NCI-H510A treated with DMSO at 0.1 percent for 48 hours (cell line): ENCODE measurements around the gene DENND1A.
A peak's percentile ranks its signal among the peaks of the same experiment; 100 is the strongest.
"Not testable (repeated sequence)": the region's sequence is repeated elsewhere in the genome, so short reads cannot be mapped to it uniquely, and the experiment has no call there.

Experiments
- DNase-seq: peaks from one replicate; lab custom pipeline; 2025; lab: John Stamatoyannopoulos, UW

The DENND1A gene

DNA sequence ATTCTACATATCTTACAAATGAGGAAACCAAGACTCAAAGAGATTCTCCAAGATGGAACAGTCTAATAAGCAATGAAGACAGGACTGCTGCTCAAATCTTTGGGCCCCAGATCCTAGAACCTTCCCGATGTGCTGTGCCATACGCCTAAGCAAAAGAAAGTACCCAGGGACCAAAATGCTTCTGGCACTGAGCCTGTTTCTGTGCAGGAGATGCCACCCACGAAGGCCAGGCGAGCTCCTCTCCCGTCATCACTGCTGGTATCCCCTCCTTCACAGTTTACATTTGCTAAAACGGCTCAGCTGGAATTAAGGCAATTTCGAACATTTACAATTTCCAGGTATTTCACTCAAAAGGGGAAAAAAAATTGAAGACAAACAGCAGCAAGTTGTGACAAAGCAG lies 277.5 kb downstream of the DENND1A start:
- DNase-seq, result no peak

DNA sequence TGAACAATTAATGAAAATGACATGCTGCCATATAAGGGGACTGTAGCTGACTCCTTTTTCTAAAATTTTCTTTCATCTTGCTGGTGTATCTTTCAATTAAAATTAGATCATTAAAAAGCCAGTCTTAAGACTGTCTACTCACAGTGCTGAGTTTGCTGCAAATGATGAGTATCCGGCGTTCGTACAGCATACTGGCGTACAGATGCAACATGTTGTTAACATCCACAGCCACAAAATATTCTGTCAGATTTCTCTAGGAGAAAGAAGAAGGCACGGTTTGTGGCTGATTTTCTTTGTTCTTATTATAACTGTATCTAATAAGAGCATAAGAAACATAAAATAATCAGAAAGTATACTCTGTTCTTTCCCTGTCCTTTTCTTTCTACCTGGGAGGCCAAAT lies 278.1 kb downstream of the DENND1A start:
- no peak for DNase-seq

DNA sequence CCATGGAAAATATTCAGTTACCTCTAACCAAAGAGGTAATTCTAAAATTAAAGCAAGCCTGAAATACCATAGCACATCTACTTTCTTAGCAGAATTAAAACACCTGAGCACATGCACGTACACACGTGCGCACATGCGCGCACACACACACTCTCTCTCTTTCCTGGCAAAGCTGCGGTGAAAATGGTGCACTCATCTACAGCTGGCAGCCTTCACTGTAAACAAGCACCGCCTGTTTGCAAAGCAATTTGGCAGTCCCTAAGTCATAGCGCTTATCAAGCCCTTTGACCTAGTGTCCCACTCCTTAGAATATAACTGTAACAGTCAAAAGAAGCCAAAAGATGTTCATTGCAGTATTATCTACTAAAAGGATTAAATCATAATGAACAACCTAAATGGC lies 278.7 kb downstream of the DENND1A start:
- peak; percentile 28 for DNase-seq

DNA sequence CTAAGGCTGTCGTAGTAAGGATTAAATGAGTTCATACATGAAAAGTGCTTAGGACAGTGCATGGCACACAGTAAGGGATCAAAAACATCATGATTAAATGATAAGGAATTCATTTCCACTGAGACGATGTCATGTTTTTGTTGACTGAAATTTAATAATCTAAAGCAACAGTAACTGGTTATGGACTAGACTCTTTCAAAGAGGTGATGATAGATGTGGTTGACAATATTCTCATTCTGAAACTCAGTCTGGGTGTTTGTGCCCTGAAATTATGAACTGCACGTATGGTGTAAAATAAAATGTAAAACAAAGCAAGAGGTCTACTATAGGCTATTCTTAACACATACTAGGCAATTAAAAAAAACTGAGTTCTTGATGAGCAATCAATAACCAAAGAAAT lies 280.0 kb downstream of the DENND1A start:
- DNase-seq, result no peak

DNA sequence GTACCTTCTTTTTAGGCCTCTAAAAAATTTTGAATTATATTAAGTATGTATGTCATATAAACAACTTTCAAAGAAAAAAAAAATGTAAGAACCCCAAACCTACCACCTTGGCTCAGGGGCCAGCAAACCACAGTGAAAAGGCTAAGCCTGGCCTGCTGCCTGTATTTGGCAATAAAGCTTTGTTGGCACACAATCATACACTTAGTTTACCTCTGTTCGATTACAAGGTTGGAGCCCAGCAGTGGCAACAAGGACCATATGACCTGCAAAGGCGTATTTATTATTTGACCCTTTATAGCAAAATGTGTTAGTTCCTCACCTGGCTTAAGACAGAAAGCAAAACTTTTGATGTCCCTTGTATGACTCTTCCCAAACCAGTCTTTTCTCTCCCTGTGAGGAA lies 282.8 kb downstream of the DENND1A start:
- no peak for DNase-seq

DNA sequence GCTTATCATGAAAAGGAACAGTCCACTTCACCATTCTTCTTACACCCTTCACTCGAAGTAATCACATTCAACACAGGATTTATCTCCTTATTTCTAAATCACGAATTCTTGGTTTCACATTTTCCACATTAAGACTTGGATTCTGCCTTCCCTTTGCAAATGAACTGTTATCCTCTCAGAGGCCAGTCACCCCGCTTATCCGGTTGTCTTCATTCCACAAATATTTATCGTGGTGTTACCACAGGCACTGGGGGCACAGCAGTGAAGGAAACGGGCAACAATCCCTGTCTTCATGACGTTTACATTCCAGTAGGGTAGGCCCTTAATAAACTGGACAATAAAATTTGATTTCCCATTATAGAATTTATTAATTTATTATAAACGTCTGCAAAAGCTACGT lies 284.2 kb downstream of the DENND1A start:
- DNase-seq, result no peak

DNA sequence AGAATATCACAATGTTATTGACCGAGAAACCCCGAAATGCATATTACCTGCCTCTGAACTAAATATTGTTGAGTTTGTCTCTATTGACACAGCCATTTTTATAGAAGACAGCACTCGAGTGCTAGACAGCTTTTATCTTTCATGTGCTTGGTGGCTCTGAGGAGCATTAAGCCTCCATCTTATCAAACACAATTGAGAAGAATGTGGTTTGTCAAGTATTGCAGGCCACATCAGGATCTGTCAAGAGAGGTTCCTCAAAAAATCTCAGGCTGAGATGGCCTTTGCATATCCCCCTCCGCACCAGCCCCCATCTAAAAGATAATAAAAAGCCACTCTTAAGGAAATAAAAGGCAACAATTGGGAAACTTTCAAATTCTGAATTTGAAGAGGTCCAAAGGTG lies 284.8 kb downstream of the DENND1A start:
- peak; percentile 21 for DNase-seq

DNA sequence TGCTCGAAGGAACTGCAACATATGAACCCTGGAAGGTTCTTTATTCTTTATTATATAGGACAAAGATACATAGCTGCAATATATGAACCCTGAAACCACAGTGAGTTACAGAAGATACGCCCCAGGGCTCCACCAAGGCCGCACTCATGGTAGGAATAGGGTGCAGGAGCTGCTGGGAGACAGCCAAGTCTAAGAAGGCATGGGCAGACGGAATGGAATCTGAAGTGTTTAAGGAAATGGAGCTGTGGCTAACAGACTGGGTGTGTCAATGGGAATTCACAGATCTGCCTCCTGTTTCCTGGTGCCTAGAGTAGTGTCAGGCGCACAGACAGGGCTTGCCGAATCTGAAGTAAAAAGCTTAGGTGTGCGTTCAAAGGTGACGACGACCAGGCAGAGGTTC lies 286.4 kb downstream of the DENND1A start:
- DNase-seq, result peak; percentile 59

DNA sequence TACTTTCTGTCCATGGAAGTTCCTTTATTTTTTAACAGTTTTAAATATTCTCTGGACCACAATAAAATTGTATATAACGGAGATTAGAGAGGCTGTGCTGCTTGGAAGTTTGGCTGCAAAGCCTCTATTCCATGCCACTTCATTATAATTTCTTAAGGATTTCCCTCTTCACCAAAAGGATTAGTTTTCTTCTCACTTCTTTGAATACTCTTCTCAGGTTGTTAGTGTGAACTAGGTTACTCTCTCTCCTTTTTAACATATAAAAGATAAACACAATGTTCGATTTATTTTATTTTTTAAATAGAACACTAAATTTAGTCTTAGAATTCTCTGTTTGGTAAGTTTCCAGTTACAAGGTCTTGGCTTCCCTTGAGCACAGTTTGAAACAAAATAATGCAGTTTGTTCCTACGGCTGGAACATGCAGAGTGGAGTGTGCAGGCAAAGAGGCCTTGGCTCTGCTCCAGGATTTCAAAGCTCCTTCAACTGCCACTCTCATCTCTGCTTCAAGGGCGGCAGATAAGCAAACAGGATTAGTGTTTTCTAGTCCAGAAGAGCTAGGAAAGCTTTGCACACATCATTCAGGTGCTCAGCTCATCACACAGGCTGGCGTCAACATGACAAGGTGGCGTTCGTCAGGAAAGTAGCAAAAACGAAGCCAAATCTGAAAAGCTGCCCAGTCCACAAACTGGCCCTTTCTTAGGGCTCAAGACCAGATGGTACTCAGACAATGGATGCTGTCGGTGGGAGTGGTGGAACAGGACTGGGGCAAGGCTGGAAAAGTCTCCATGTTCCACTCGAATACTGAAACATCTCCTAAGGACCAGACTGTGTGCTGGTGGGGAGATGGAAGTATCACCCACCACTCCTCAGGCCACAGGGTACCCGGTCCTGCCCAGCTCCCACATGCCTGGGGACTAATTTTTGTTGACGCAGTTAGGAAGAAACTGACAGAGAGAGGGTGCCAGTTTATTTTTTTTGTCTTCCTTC lies 287.3 kb downstream of the DENND1A start:
- DNase-seq, result peak; percentile 98

DNA sequence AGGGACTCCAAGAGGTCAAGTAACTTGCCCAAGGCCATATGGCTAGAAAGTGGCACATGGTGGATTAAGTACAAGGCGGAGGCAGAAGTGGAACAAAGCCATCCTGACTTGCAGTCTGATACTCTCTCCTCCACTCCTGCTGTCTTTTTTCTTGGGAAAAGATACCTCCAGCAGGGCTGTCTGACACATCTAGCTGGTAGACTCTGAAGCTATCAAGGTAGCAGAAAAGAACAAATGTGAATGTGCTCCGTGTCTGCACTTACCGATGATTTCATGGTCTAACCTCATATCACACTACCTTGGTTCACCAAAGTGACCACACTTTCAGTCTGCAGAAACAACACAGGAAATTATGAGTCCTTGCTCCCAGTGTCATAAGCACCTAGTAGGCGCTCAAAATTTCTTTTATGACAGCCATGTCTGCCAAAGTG lies 289.1 kb downstream of the DENND1A start:
- DNase-seq, result no peak

DNA sequence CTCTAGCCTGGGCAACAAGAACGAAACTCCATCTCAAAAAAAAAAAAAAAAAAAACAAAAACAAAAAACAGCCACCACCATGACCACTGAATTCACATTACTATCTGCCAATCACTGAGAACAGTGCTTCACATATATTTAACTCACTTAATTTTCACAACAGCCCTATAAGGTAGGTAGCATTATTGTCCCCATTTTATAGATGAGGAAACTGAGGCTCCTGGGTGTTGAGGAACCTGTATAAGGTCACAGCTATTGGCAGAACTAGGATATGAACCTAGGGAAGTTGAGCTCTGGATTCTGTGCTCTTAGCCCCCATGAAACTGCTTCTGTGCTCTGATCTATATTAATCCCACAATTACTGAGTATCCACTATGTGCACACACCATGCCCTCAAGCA lies 290.2 kb downstream of the DENND1A start:
- no peak for DNase-seq

DNA sequence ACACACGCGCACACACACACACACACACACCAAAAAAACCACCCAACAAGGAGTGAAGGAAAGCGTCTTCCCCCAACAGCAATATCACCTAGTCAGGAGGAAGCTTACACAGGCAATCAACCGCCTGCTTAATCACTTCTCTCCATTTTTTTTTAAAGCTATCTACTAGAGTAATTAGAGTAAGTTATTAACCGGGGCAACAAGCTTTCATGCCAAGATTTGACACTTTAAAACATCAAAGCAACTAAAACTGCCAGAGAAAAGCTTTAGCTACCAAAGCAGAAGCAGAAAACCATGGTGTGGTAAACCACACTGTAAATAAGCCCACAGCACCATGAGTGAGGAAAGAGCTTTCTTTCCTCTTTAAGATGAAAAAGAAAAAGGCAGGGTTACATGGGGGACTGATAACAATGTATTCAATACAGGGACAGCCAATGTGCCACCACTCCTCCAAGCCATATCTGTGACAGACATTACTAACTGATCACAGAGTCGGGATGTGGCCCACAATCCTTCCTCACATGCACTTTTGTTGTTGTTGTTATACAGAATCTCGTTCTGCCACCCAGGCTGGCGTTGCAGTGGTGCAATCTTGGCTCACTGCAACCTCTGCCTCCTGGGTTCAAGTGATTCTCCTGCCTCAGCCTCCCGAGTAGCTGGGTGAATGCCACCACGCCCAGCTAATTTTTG lies 291.8 kb downstream of the DENND1A start:
- DNase-seq, result peak; percentile 13

DNA sequence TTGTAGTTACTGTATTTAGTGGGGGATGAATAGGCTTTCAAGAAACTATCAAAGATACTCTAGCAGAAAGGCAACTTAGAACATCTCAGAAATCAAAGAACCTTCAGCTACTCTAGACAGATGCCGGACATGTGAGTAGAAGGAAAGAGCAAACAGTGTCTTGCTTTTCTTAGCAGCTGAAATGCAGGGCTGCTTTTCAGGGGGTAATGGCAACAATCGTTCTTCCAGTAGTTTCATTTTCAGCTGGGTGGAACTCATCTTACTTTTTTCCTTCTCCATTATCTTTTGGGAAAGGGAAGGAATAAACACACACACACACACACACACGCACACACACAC lies 292.4 kb downstream of the DENND1A start:
- no peak for DNase-seq

DNA sequence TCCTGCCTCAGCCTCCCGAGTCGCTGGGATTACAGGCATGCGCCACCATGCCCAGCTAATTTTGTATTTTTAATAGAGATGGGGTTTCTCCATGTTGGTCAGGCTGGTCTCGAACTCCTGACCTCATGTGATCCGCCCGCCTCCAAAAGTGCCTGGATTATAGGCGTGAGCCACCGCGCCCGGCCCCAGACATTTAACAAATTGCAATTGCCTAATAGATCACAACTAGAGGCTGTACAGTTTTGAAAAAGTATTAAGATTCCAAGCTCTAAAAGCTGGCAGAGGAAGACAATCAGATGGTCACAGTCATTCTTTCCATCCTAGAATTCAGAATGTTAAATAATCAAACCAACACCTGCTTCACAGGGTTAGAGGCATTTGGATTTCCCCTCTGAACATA lies 293.1 kb downstream of the DENND1A start:
- DNase-seq, result not testable (repeated sequence)

DNA sequence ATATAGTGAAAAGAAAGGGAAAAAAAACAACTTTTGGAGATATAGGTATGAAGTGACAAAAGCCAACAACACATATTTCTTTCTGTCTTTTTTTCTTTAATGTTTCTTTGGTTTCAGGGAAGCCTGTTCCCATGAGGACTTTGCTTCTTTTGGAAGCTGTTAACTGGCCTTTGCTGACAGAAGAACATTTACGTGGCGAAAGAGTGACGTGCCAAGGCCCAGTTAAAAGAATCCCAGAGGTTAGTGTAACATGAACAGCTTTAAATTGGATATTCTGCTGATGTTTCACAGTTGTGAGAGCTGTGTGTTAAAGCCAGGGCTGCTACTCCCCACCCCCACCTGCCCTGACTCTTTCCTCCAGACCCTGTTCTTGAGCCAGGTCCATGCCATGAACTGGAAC lies 298.1 kb downstream of the DENND1A start:
- no peak for DNase-seq

DNA sequence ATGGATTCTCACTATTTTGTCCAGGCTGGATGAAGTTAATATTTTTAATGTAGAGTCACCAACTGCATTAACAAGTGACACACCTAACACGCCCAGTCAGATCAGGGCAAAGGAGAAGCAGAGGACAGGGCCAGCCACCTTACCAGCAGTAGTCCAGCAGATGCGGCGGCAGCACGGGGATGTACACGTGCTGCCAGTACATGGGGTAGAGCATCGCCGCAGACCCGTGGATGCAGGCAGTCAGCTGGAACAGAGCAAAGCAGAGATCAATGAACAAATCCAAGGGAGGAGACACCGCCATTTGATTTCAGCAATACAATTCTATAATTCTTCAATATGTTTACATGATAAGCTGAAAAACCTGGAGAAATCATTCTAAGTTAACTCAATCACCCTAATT lies 299.7 kb downstream of the DENND1A start:
- no peak for DNase-seq

DNA sequence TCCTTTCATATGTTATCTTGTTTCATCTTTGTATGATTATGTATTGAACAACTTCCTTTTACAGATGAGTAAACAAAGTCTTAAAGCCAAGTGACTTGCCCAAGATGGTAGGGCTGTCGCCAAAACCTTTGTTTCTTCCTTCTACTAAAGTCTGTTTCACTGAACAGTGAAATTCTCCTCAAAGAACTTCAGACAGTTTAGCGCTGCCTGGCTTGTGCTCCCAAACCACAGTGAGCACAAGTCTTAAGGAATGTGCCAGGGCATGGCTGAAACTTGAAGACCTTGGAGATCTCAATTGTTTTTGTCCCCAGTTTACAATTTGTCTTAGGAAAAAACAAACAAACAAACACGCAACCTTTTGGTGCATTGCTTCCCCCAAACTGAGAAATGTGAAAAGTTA lies 300.4 kb downstream of the DENND1A start:
- DNase-seq, result no peak

DNA sequence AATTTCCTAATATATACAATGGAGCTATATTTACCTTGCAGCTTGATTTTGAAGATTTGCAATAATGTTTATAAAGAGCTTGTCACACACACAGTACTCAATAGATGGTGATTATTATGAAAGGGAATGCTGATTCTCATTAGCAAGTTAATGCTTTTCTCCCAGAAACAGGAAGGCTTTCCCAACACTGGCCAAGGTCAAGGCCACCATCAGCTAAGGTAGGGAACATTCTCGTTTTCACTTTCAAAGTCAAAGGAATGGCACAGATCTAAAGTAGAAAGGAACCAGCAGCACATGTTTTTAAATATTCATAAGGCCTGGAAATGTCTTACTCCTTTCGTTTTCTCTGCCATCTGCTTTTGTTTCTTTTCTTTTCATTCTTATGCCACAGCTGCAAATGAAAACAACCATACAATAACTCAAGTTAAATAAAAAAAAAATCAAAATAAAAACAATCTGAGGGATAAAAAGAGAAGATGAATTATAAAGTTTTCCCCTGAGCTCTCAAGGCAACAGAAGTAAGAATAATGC lies 307.1 kb downstream of the DENND1A start:
- DNase-seq, result no peak

DNA sequence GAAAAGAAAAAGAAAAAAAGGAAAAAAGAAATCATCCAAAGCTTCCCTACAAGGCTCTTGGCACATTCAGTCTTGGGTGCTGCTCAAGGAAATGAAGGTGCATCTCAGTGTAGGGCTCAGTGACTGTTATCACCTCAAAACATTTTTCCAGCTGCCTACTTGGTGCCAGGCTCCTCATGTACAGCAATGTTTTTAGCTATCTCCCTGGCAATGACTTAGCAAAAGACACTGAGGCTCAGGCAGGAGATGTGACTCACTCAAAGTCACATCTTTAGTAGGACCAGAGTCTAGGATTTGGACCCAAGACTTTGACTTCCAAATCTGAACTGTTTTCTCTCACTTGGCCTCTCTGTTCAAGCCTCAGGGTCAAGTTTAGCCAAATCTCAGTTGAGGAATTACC lies 309.7 kb downstream of the DENND1A start:
- no peak for DNase-seq

DNA sequence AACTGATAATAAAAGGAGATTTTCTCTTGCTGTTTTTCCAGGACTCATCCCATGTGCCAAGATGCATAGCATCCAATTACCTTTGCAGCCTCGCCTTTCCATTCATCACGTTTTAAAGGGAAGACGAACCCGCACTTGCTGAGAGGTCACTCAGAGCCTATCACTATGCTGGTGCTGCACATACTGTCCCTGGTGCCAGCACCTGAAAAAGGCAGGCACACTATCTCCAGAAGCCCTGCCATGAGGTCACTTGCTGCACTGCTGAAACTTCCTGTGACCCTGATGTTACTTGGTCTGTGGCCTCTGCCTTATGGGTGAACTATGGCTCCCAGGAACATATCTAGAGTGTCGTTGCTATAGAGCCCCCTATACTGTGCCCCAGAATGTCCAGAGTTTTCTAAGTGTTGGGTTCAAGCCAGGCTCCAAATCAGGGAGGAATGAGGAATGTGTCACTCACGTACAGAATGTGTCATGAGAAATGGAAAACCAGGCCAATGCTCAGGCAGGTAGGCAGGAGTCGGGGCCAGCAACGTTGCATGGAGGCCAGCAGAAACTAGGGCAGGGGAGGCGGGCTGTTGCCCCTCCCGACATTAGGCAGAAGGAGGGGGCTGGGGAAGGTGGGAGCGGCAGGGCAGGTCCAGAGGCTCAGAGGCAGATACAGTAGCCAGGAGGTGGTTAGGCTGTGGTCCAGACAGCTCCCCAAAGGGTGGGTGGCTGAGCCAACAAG lies 311.8 kb downstream of the DENND1A start:
- no peak for DNase-seq

DNA sequence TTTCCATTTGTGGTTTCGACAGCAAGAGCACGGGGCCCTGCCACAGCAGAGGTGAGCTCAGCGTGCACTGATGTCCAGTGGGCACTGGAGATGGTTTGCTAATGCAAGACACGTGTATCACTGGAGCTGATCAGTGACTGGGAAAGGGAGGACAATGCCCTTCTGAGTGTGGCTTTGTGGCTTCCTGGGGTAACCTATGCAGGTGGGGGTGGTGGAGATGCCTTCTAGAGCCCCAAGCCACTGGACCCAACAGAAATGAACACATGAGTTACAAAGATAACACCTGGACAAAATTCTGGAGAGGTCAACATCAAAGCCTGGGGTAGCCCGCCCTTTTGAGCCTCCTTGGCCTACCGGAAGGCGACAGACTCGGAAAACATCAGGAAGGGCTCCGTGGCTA lies 312.6 kb downstream of the DENND1A start:
- no peak for DNase-seq

DNA sequence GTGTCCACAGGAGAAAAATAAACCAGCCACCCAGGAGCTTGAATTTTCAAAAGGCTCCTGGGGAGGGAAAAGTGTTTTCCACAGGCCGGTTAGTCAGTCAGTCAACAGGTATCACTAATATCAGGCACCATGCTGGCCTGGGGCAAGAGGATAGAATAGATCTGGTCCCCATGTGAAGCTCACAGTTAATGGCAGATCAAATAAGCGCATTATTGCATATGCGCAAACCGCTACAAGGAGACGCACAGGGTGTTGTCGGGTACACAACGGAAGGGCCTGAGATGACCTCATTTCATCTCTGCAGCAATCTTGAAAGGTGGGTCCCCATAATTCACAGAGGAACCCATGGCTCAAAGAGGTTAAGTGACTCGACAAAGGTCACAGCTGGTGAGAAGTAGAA lies 313.2 kb downstream of the DENND1A start:
- no peak for DNase-seq

DNA sequence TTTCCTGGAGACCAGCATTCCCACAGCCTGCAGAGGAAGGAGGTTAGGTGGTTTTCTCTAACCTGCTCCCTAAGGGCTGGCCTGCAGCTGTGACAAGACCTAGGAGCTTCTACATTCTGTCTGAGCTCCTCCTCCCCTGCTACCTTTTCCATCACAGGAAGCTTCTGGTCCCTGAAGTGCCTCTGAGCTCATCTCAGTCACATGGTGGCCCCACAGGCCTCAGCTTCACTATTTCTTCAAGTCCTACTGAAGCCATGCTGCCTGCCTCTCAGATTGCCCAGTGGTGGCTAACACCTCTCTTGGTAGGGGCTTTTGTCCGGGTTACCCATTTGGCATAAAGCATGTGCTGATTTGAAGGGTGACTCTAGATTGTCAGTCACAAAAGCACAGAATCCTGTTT lies 314.5 kb downstream of the DENND1A start:
- peak; percentile 60 for DNase-seq
